ENCODE results near the gene RAPGEF1.
"Not testable (repeated sequence)": the region's sequence is repeated elsewhere in the genome, so short reads cannot be mapped to it uniquely, and the experiment has no call there.

Gene RAPGEF1

DNA sequence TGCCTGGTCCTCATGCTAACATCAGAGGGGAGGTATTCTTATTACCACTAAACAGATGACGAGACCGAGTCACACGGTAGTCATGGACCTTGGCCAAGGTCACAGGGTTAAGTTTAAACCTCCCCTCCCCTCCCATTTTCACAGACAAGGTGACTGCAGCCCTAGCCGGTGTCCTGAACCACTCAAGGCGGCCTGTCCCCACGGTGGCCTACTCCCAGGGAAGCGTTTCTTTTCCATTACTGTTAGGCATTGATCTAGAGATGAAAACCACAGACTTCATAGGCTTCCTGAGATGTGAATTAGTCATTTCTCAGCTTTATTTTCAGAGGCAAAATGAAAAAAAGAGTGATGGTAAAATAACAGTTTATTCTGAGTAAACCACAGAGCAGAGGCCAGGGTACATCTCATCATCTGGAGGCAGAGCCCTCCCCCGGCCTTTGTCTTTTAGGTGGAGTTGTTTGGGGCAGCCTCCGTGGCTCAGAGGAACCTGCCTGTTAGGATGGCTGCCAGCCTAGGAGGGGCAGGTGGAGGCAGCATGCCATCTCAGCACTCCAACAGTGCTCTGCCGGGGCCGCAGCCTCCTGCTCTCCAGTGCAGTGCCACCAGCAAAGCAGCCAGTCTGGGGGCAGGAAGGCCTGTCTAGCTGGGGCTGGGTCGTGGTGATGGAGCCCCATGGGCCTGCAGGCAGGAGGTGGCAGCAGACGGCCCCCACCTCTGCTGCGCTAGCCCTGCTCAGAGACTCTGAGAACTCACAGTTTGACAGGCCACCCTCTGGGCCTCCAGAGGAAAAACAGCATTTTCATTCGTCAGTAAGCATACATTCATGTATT, 71.2 kb downstream of the RAPGEF1 start:
- peak; percentile 77 for DNase-seq (ENCODE audit: low spot score)

DNA sequence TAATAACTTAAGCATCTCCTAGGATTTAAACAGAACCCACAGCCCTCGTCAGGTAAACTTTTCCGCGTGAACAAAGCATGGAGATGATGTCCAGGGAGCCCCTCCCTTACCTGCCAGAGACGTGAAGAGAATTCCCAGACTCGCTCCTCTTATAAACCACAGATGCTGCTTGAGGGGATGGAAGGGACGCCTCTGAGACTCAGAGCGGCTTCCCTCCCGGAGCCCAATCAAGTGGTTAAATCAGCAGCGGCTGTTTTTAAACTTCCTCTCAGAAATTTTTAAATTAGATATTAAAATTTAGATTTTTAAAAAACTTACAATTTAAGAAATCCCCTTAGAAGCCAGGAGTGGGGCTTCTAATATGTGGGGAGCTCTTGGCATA, 71.8 kb downstream of the RAPGEF1 start:
- no peak for DNase-seq (ENCODE audit: low spot score)

GRCh38 chr9:131667576-131667975, 72.3 kb downstream of the RAPGEF1 start:
- DNase-seq (ENCODE audit: low spot score) = no peak

GRCh38 chr9:131666774-131667173, 73.1 kb downstream of the RAPGEF1 start:
- DNase-seq (ENCODE audit: low spot score) = no peak

DNA sequence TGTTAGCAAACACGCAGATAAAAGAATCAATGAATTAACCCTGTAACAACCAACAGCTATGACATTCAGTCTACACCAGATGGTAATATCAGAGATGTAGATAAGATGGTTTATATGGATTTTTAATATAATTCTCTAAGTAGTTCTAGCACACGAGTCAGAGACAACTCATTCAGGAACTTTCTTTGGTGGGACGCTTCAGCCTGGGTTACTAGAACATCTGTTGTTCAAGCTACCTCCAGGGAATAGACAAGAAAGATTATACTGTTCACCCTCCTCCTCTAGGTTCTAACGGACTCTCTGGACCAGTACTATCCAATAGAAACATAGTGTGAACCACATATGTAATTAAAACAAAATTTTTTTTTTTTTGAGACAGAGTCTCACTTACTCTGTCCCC, 73.8 kb downstream of the RAPGEF1 start:
- DNase-seq (ENCODE audit: low spot score) = no peak

GRCh38 chr9:131663288-131663687, 76.6 kb downstream of the RAPGEF1 start:
- DNase-seq (ENCODE audit: low spot score) = no peak

DNA sequence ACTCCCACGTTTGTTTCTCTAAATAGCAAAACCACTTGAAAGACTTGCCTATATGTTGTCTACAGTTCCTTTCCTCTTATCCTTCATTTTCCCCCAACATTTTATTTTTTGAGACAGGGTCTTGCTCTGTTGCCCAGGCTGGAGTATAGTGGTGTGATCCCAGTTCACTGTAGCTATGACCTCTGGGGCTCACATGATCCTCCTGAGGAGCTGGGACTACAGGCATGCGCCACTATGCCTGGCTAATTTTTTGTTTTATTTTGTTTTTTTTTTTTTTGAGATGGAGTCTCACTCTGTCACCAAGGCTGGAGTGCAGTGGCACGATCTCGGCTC, 77.6 kb downstream of the RAPGEF1 start:
- not testable (repeated sequence) for DNase-seq (ENCODE audit: low spot score)

- DNase-seq (ENCODE audit: low spot score) = no peak
These were observed 78.1 kb downstream of the RAPGEF1 start for GRCh38 chr9:131661568-131662288.

DNA sequence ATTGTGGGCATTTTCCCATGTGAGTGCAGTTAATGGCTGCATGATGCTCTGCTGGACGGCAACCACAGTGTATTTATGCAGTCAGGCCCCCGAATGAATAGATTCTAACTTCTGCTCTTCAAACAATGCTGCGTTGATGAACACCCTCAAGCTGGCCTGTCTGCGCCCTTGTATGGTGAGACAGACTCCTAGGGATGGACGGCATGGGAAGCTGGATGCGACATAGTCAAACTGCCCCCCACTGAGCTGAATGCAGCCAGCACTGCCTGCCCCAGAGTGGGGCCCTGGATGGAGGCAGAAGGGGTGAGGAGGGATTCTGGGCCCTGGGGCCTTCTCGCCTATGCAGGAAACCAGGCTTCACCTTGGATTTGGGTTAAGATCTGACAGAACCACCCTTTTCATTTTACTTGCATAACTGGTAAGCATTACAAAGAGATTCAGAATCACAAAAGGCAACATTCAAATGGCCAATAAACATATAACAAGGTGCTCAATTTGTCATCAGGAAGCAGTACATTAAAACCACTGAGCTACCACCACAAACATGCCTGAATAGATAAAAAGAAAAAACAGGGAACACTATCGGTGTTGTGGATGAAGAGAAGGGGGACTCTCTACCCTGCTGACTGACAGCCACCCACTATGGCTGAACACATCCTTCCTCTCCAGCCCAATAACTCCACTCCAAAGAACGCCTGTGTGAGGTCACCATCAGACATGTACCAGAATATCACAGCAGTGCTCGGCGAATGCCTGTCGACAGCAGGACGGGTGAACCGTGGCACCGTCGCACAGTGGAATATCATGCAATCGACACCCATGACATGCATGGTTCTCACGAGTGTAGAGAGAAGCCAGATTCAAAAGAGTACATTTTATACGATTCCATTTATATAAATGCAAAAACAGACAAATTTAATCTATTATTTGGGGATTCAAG, 79.1 kb downstream of the RAPGEF1 start:
- no peak for DNase-seq (ENCODE audit: low spot score)

DNA sequence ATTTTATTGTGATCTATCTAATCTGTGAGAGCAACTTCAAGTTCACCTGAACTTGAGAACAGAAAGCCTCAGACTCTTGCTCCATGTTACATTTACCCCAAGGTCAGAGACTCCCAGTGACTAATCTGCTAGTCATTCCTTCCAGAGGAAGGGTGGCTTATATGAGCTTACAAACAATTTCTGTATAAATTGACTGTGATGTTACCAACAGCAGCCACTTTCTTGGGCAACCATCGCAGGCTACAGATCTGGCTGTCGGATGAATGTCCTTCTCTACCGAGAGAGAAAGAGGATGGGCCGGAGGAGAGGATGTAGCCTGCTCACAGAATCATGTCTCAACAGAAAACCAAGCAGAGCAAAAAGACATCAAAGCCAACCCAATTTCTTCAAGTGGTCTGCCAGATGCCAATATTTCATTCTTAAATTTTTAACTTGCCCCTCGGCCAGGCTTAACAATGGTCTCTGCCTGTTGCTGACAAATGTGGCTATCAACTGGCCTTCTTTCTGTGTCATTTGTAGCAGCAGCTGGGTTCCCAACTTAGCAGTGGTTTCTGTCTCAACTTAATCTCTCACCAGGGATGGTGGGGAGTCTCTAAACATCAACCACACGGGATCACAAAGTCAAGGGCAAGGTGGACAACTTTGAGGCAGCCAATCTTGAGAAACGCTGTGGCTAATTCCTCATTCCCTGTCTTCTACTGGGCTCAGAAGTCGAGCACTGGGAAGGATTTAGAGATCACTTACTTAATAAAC, 81.3 kb downstream of the RAPGEF1 start:
- peak; percentile 72 for DNase-seq (ENCODE audit: low spot score)

- DNase-seq (ENCODE audit: low spot score) = peak; percentile 60
These were observed 81.9 kb downstream of the RAPGEF1 start for GRCh38 chr9:131657940-131658339.

- DNase-seq (ENCODE audit: low spot score) = no peak
These were observed 82.4 kb downstream of the RAPGEF1 start for GRCh38 chr9:131657456-131657855.

DNA sequence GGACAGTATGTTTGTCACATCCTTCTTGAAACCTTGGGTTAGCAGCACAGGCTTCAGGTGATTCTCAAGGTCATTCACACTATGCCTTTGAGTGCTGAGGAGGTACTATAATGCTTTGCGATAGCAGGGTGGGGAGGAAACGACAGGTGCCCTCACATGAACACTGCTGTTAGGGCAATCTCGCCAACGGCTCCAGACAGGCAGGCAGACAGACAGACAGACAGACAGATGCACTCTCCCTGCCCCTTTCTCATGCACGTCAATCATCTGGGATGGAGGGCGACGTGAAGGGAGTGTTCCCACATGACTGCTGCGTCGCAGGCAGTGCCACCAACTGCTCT, 82.9 kb downstream of the RAPGEF1 start:
- DNase-seq (ENCODE audit: low spot score) = no peak

DNA sequence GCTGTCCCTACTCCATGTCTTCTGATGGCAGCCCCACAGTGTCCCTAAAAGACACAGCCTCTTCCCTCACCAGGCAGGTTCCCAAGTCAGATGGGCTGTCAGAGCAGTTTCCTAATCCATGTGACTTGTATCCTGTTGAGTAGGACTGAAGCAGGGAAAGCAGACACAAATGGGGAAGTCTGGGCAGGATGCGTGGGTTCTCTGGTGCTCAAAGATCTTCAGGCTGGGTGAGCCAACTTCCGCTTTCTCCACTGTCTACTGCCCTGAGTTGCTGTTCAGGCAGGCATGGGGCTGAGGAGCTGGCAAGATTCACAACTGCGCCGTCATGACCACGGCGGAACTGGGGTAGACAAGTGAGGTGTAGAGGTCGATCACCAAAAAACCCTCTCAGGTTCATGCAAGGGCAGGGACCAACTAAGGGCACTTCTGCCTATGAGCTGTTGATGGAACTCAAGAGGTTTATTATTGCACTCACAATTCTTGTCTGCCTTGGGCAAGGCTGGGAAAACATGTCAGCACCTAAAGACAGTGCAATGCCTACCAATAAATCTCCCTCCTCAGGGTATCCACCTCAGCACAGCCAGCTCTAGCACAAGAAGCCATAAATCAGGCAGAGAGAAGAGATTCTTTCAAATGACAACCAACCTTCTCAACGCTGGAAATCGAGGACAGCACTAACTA, 83.4 kb downstream of the RAPGEF1 start:
- no peak for DNase-seq (ENCODE audit: low spot score)

- DNase-seq (ENCODE audit: low spot score) = not testable (repeated sequence)
These were observed 85.5 kb downstream of the RAPGEF1 start for GRCh38 chr9:131654369-131654768.

DNA sequence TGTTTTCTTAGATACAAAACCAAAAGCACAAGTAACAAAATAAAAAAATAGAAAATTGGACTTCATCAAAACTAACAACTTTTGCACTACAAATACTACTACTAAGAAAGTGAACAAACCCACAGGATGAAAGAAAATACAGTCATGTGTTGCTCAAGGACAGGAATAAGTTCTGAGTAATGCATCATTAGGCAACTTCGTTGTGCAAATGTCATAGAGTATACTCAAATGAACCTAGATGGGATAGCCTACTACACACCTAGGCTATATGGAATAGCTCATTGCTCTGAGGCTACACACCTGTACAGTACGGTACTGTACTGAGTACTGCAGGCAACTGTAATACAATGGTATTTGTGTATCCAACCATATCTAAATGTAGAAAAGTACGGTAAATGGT, 88.3 kb downstream of the RAPGEF1 start:
- DNase-seq (ENCODE audit: low spot score) = no peak

- no peak for DNase-seq (ENCODE audit: low spot score)
These were observed 88.7 kb downstream of the RAPGEF1 start for GRCh38 chr9:131651160-131651559.

- DNase-seq (ENCODE audit: low spot score) = no peak
These were observed 89.6 kb downstream of the RAPGEF1 start for GRCh38 chr9:131650254-131650653.

DNA sequence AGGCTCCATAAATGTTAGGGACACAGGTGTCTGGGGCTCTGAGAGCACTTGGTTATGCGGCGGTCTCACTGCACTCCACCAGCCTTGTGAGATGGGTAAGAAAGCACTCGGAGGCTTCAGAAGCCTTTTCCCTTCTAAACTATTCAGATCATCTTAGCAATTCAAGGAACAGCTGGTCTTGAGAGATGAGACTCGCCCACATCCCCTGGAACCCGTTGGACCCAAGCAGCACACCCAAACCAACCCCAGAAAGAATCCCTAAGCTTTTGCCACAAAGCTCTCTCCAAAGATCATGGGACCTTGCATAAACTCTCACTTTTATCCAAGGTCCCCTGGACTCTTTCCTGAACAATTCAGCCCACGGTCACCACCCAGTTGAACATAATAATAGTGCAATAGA, 90.2 kb downstream of the RAPGEF1 start:
- no peak for DNase-seq (ENCODE audit: low spot score)

- peak; percentile 19 for DNase-seq (ENCODE audit: low spot score)
These were observed 94.6 kb downstream of the RAPGEF1 start for GRCh38 chr9:131645078-131645776.
